Breast epithelium (tissue), 4 donors: ENCODE results near the gene SAT2. TPM values are rescaled to one million over a fixed set of nuclear protein-coding genes. Genes with fewer than 3 reads are reported as not detected.

Source experiments
- DNase-seq, 2 donors: peaks; one replicate each; pipeline ENCODE4 v3.0.0-alpha.2; 2019; ENCODE audit warnings: low spot score in 2 of 2
- H3K27ac ChIP-seq, 2 donors: fragments of 200-600 bp; sonication (generic) in 1 of 2; one replicate each; pipeline ENCODE4 v1.5.1; 2016 to 2019; ENCODE audit warnings: mild to moderate bottlenecking in 1 of 2
- H3K27me3 ChIP-seq, 2 donors: fragments of 200-600 bp; sonication (generic) in 1 of 2; one replicate each; pipeline versions ENCODE4 v1.5.1 to v1.6.0; 2017 to 2019; ENCODE audit warnings: control low read depth in 1 of 2, mild to moderate bottlenecking in 1 of 2
- H3K36me3 ChIP-seq: fragments of 200-600 bp; one replicate; pipeline ENCODE4 v1.5.1; 2019
- H3K4me1 ChIP-seq, 2 donors: fragments of 200-600 bp; sonication (generic); one replicate each; pipeline ENCODE4 v1.5.1; 2016 to 2019; ENCODE audit warnings: control low read depth in 1 of 2
- H3K4me3 ChIP-seq, 3 donors: fragments of 200-600 bp; sonication (generic); 1 replicate in 2 of 3; 2 replicates in 1 of 3; pipeline ENCODE4 v1.5.1; 2016 to 2019; ENCODE audit warnings: mild to moderate bottlenecking in 3 of 3, moderate library complexity in 2 of 3
- H3K9me3 ChIP-seq, 2 donors: fragments of 200-600 bp; sonication (generic) in 1 of 2; one replicate each; pipeline ENCODE4 v1.5.1; 2016 to 2019; ENCODE audit warnings: control low read depth in 1 of 2
- CTCF ChIP-seq, 3 donors: fragments of 450-650 bp; IDR thresholded peaks; one replicate each; pipeline ENCODE4 v1.5.1; 2016 to 2017; ENCODE audit warnings: antibody characterized with exemption in 3 of 3, mild to moderate bottlenecking in 3 of 3, moderate library complexity in 3 of 3
- POLR2A ChIP-seq: fragments of 450-650 bp; IDR thresholded peaks from one replicate; pipeline ENCODE4 v1.6.1; 2016; ENCODE audit warnings: antibody characterized with exemption, mild to moderate bottlenecking, moderate library complexity
- POLR2AphosphoS5 ChIP-seq, 3 donors: sonication (generic); formaldehyde crosslinking; IDR thresholded peaks; one replicate each; pipeline ENCODE4 v1.6.1; 2017; ENCODE audit warnings: antibody characterized with exemption in 3 of 3
- intact Hi-C: fragments of 100-400 bp; cut with DNase I; formaldehyde crosslinking; loops from one replicate; pipeline ENCODE4 v1.15.1; 2023; ENCODE audit warnings: low total_unique reads
- total RNA-seq, 3 donors: library from RNA; depleted of rRNA; stranded (reverse); fragments of >200 nt; gene quantifications; one replicate each; pipeline ENCODE4 v1.1.0, GENCODE V29; 2016

SAT2 gene
- total RNA-seq: 10 to 100 TPM; 52.5 to 78.4 (median 62.9) TPM

DNA sequence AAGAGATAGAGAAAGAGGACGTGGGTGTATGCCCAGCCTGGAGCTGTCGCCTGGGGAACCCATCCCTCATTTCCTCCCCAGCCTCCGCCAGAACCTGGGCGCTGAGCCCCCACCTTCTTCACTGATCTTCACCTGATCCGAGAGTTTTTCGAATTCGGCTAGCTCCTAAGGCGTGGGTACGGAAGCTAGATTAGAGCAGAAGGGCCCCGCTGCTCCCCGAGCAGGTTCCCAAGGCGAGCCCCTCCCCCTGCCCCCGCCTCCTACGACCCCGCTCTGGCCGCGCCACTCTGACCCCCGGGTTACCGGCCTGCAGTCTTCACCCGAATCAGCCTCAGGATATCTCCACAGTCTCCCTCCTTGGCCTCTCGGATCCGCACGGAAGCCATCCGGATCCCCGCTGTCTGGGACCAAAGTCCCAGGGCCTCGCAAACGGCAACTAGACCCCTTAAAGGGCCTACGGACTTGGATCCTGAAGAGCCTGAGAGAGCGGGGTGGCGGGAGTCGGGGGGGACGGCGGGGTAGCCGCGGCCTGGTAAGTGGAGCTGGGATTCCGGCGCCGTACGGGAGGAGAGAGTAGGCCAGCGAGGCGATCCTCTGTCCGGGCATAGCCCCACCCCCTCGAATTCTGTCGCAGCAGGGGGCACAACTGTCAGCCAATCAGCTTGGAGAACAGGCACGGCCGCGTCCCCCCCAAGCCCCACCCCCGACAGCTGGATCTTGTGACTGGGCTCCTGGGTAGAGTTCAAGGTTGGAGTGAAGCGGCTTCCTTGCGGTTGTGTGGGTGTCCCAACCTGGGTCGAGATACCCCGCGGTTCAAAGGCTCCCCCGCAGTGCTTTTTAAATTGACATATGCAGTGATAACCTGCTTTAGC lies at the start of gene SAT2:
TSS of gene SAT2 (minus strand) at position 572 of the 872 bp plus-strand sequence. CDS start at position 386, 186 bp downstream.
- H3K36me3 ChIP-seq: no peaks in the 10 kb centered on the region
- DNase-seq: peak; percentile 94 to 95
- peak; percentile 79 for TF ChIP-seq POLR2A
- peak; percentile 57 to 86 (median 85) for TF ChIP-seq POLR2AphosphoS5 (IDR thresholded peaks at IDR 0.05)
- no peak for TF ChIP-seq CTCF (IDR thresholded peaks at IDR 0.05)
- H3K27ac ChIP-seq: peak within 1 kb of the TSS; percentile 97
- H3K9me3 ChIP-seq: no peaks in the 10 kb centered on the region
- intact Hi-C loops: no loop called here
- no peaks in the 10 kb centered on the region for H3K27me3 ChIP-seq
- H3K4me3 ChIP-seq: peak within 1 kb of the TSS; percentile 78 to 94 (median 82)
- no peaks in the 10 kb centered on the region for H3K4me1 ChIP-seq

DNA sequence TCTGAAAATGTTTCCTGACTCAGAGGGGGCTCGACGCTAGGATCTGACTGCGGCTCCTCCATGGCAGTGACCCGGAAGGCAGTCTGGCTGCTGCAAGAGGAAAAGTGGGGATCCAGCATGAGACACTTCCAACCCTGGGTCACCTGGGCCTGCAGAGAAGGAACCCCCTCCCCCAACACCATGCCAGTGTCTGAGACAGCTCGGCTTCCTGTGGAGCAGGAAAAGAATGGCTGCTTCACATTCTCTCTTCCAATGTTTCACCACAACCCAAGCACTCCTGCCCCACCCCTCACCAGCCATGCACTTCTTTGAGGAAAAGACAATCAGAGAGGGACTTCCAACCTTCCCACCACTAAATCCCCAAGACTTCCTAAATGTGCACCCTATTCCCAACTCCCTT lies 48.9 kb upstream of the SAT2 start:
- intact Hi-C loops: no loop called here
- no peak for DNase-seq
- H3K4me1 ChIP-seq: no peaks in the 10 kb centered on the region
- no peak overlapping the region for H3K4me3 ChIP-seq
- TF ChIP-seq POLR2AphosphoS5 (IDR thresholded peaks at IDR 0.05) (no peak), CTCF (IDR thresholded peaks at IDR 0.05) (no peak), POLR2A (no peak)
- peaks cover 7 to 8% of the 10 kb centered on the region in 2 donors for H3K9me3 ChIP-seq
- no peak overlapping the region for H3K27ac ChIP-seq
- H3K27me3 ChIP-seq: no peaks in the 10 kb centered on the region
- peaks cover 11% of the 10 kb centered on the region for H3K36me3 ChIP-seq

DNA sequence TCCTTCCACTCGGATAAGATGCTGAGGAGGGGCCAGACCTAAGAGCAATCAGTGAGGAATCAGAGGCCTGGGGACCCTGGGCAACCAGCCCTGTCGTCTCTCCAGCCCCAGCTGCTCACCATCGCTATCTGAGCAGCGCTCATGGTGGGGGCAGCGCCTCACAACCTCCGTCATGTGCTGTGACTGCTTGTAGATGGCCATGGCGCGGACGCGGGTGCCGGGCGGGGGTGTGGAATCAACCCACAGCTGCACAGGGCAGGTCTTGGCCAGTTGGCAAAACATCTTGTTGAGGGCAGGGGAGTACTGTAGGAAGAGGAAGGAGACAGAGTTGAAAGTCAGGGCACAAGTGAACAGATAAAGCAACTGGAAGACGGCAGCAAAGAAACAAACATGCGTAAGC lies 47.3 kb upstream of the SAT2 start:
- intact Hi-C loops: no loop called here
- peaks cover 17% of the 10 kb centered on the region for H3K36me3 ChIP-seq

DNA sequence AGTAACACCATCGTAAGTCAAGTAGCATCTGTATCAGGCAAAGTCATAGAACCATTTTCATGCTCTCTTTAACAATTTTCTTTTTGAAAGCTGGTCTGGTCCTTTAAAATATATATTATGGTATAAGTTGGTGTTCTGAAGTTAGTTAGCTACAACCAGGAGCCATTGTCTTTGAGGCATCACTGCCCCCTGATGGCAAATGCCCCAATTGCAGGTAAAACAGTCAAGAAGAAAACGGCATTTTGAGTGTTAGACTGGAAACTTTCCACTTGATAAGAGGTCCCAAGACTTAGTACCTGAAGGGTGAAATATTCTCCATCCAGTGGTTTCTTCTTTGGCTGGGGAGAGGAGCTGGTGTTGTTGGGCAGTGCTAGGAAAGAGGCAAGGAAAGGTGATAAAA lies 45.6 kb upstream of the SAT2 start:
- TF ChIP-seq POLR2A: no peak
- intact Hi-C loops: no loop called here
- Histone ChIP-seq H3K4me1 (no peaks in the 10 kb centered on the region), H3K4me3 (no peak overlapping the region), H3K9me3 (peaks cover 7 to 8% of the 10 kb centered on the region in 2 donors), H3K27ac (no peak overlapping the region), H3K36me3 (peaks cover 17% of the 10 kb centered on the region), H3K27me3 (no peaks in the 10 kb centered on the region)
- DNase-seq: no peak

More for the DNA sequence above, 47.3 kb upstream of the SAT2 start:
- no peak overlapping the region for H3K4me3 ChIP-seq
- peaks cover 7 to 8% of the 10 kb centered on the region in 2 donors for H3K9me3 ChIP-seq
- H3K27me3 ChIP-seq: no peaks in the 10 kb centered on the region
- H3K4me1 ChIP-seq: no peaks in the 10 kb centered on the region
- TF ChIP-seq POLR2AphosphoS5 (IDR thresholded peaks at IDR 0.05) (no peak), CTCF (IDR thresholded peaks at IDR 0.05) (no peak), POLR2A (no peak)
- DNase-seq: no peak
- no peak overlapping the region for H3K27ac ChIP-seq

DNA sequence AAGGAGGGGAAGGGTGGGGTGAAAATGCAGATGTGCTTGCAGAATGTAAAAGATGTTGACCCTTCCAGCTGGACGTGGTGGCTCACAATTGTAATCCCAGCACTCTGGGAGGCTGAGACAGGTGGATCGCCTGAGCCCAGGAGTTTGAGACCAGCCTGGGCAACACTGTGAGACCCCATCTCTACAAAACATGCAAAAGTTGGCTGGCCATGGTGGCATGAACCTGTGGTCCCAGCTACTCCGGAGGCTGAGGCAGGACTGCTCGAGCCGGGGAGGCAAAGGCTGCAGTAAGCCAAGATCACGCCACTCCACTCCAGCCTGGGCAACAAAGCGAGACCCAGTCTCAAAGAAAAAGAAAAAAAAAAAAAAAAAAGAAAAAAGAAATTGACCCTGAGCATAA lies 40.9 kb upstream of the SAT2 start:
- no peak for DNase-seq
- intact Hi-C loops: no loop called here
- TF ChIP-seq POLR2A (no peak), POLR2AphosphoS5 (IDR thresholded peaks at IDR 0.05) (no peak), CTCF (IDR thresholded peaks at IDR 0.05) (no peak)
- Histone ChIP-seq H3K4me1 (no peaks in the 10 kb centered on the region), H3K27me3 (no peaks in the 10 kb centered on the region), H3K9me3 (peaks cover 4% of the 10 kb centered on the region in 2 donors), H3K27ac (no peak overlapping the region), H3K4me3 (no peak overlapping the region), H3K36me3 (peaks cover 11% of the 10 kb centered on the region)
